Measurements from ENCODE around the gene WDR3. TPM values are rescaled to one million over a fixed set of nuclear protein-coding genes. Genes with fewer than 3 reads are reported as not detected.

Gene WDR3
- total RNA-seq, 1 donor from 2014 or later: 45.3 TPM

DNA sequence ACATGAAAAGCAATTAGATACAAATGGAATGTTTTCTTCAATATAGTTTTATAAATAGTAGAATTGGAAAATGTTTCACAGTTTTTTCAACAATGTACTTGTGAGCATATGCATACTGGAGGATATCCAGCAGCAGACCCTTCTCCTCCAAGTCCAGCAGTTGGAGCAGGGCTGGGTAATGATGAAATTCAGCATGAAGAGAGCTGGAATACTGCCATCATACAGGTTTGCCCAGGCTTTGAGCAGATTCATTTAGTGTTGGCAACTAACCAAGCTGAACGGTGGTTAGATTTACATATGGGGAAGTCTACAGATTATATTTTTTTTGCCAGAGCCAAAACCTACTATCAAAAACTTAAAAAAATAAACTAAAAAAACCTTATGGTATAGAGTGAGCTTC, 38.3 kb downstream of the WDR3 start:
- Mint-ChIP-seq H3K9me3 (no peaks in the 10 kb centered on the region), H3K4me3 (no peak overlapping the region), H3K27me3 (ENCODE audit: low read depth) (no peaks in the 10 kb centered on the region), H3K27ac (ENCODE audit: unreplicated experiment) (no peak overlapping the region), H3K4me1 (peaks cover 16% of the 10 kb centered on the region), H3K36me3 (ENCODE audit: low read depth) (peaks cover 2% of the 10 kb centered on the region)
- no peak for DNase-seq (ENCODE audit: low read depth, low spot score)
- TF ChIP-seq, protein P1, sequence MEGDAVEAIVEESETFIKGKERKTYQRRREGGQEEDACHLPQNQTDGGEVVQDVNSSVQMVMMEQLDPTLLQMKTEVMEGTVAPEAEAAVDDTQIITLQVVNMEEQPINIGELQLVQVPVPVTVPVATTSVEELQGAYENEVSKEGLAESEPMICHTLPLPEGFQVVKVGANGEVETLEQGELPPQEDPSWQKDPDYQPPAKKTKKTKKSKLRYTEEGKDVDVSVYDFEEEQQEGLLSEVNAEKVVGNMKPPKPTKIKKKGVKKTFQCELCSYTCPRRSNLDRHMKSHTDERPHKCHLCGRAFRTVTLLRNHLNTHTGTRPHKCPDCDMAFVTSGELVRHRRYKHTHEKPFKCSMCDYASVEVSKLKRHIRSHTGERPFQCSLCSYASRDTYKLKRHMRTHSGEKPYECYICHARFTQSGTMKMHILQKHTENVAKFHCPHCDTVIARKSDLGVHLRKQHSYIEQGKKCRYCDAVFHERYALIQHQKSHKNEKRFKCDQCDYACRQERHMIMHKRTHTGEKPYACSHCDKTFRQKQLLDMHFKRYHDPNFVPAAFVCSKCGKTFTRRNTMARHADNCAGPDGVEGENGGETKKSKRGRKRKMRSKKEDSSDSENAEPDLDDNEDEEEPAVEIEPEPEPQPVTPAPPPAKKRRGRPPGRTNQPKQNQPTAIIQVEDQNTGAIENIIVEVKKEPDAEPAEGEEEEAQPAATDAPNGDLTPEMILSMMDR (conservative IDR thresholded peaks at IDR 0.05): no peak

DNA sequence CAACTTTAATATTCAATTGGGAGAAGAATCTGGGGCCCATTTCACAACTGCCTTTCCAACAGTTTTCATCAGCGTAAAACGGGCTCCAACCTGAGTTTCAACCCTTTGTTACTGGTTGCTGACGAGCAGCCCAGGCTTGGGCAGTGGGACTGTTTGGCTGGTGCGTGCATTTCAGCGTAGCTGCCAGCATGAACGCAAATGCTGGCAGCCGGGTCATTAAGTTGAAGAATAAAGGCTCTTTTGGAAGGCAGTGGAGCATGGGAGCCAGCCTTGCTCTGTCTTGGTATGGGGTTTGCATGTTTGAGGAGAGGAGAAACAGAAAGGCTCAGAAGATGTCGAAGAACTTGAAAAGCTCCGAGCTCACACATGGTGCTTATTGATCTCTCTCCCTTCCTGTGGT, 40.7 kb downstream of the WDR3 start:
- peaks cover 2% of the 10 kb centered on the region for H3K36me3 Mint-ChIP-seq (ENCODE audit: low read depth)
- peaks cover 16% of the 10 kb centered on the region for H3K4me1 Mint-ChIP-seq

DNA sequence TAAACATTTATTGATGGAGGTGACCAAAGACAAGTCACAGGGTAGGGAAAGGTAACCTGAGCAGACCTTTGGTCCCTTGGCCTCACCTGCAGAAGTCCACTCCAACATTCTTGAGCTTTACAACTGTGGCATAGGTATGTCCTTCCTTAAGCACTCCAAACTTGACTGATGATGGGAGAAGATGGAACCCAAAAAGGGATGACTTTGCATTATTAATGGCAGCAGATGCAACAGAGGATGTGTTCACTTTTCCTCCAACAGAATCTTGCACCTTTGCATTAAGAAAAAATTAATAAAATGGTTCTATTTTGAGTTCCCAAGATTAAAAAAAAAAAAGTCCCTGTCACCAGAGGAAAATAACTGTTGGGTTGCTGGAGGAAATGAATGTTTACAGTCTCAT, 42.2 kb downstream of the WDR3 start:
- H3K27ac Mint-ChIP-seq (ENCODE audit: unreplicated experiment): no peak overlapping the region
- no peaks in the 10 kb centered on the region for H3K9me3 Mint-ChIP-seq
- no peaks in the 10 kb centered on the region for H3K36me3 Mint-ChIP-seq (ENCODE audit: low read depth)
- H3K27me3 Mint-ChIP-seq (ENCODE audit: low read depth): no peaks in the 10 kb centered on the region
- TF ChIP-seq, protein P1 (conservative IDR thresholded peaks at IDR 0.05): no peak
- H3K4me1 Mint-ChIP-seq: peaks cover 16% of the 10 kb centered on the region
- H3K4me3 Mint-ChIP-seq: no peak overlapping the region
- DNase-seq (ENCODE audit: low read depth, low spot score): no peak

More for the DNA sequence above, 40.7 kb downstream of the WDR3 start:
- TF ChIP-seq, protein P1 (conservative IDR thresholded peaks at IDR 0.05): no peak
- no peaks in the 10 kb centered on the region for H3K9me3 Mint-ChIP-seq
- H3K4me3 Mint-ChIP-seq: no peak overlapping the region
- DNase-seq (ENCODE audit: low read depth, low spot score): no peak
- H3K27me3 Mint-ChIP-seq (ENCODE audit: low read depth): no peaks in the 10 kb centered on the region
- no peak overlapping the region for H3K27ac Mint-ChIP-seq (ENCODE audit: unreplicated experiment)

DNA sequence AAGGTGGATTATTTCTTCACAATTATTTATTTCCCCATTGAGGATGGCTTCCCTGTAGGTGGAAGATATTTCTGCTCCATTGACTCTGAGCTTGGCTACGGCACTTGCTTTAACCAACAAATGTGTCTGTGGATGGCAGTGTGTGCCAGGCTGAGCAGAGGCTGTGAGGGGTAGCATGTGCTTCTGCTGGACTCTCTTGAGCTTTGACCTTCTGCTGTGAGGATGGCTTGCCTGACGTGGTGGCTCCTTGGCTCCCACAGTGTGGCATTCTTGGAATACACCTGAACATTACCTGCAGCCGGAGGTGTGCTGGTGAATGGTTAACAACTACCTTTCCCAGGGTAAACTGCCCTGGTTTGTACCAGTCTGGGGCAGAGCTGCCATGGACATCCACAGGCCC, 46.8 kb downstream of the WDR3 start:
- H3K4me1 Mint-ChIP-seq: no peaks in the 10 kb centered on the region
- TF ChIP-seq, protein P1 (conservative IDR thresholded peaks at IDR 0.05): no peak
- H3K27me3 Mint-ChIP-seq (ENCODE audit: low read depth): no peaks in the 10 kb centered on the region
- no peak overlapping the region for H3K4me3 Mint-ChIP-seq
- no peaks in the 10 kb centered on the region for H3K9me3 Mint-ChIP-seq
- H3K36me3 Mint-ChIP-seq (ENCODE audit: low read depth): no peaks in the 10 kb centered on the region
- DNase-seq (ENCODE audit: low read depth, low spot score): no peak
- H3K27ac Mint-ChIP-seq (ENCODE audit: unreplicated experiment): no peak overlapping the region

DNA sequence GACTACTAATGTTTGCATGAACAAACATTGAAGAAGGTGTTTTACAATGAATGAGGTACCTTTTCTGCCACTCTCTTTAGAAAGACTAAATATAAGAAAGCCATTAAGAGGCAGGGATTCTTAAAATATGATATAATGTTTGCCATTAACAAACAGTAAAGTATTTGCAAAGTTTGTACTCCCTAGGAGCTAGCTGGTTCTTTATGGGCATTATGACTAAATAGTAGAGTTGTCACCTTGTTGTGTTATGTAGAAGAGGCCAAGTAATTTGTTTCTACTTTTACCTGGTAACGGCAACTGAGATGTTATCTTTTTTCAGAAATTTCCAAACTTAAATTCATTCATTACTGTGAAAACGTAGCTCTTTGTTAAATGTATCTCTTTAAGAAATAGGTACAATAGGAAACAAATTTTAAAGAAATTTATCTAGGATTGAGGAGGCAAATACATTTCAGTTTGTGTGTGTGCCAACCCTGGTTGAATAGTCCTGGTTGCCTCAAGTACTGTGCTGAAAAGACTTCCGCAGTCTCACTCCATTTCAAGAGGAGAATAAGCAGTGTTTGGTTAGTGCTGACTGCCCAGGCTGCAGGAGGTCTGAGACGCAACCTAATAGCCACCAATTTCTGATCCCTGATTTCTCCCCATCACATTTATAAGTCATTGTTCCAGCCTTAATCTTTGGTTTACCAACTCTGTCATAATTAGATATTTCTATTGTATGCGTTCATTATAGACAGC, 52.1 kb downstream of the WDR3 start:
- Mint-ChIP-seq H3K4me1 (no peaks in the 10 kb centered on the region), H3K4me3 (no peak overlapping the region), H3K27ac (ENCODE audit: unreplicated experiment) (no peak overlapping the region), H3K9me3 (no peaks in the 10 kb centered on the region), H3K27me3 (ENCODE audit: low read depth) (no peaks in the 10 kb centered on the region), H3K36me3 (ENCODE audit: low read depth) (no peaks in the 10 kb centered on the region)
- TF ChIP-seq, protein P1 (conservative IDR thresholded peaks at IDR 0.05): no peak
- no peak for DNase-seq (ENCODE audit: low read depth, low spot score)

All from neural crest cell (in vitro differentiated cells).